GM21737 (cell line): ENCODE measurements around the gene MRPL45.

ENCODE experiments used
- ATAC-seq: cut with Tn5 transposase; IDR thresholded peaks from one replicate; pipeline ENCODE4 v1.9.1; 2021; ENCODE audit warnings: mild to moderate bottlenecking, moderate library complexity; ENCODE audit not compliant: unreplicated experiment

The MRPL45 gene

DNA sequence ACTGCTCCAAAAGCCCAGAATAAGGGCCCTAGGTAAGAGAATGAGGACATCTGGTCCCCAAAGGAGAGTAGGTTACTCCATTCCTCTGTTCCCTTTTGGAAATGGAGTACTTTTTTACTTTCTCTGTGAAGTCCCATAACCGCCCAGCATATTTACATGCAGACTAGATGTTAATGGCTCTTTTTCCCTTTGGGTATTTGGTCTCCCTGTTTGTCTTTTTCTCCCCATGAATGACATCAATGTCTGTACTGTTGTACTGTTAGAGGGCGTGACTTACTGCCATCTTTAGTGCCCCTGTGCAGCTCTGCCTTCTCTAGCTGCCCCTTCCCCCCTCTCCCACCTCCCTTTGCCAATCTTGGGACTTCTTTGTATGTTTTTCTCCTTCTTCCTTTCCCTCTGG is 27.8 kb downstream of the MRPL45 start:
- no peak for ATAC-seq

DNA sequence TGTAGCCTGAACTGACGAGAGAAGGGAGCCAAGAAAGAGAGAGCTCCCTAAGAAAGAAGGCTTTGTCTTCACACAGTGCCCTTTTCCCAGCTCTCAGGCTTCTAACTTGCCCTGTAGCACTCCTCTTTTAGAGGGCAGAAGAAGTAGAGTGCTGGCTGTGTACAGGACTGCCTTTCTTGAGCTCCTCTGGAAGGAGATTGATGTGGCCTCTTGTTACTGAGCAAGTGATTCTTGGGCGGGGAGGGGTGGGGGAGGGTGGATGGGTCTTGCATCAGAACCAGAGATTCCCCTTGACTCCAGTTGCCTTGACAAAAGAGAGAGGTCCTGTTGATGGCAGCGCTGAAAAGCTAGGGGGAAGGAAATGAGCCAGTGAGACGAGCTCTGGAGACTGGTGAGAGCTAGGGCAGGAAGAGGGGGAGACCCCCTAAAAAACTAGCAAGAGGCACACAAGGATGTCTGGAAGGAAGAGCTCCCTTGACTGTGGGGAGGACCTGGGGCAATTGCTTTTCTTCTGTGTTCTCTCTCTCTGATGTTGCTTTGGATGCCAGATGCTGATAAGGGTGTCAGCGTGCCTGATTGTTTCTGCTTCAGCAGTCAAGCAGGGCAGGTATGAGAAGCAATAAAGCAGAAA is 28.4 kb downstream of the MRPL45 start:
- ATAC-seq = no peak

DNA sequence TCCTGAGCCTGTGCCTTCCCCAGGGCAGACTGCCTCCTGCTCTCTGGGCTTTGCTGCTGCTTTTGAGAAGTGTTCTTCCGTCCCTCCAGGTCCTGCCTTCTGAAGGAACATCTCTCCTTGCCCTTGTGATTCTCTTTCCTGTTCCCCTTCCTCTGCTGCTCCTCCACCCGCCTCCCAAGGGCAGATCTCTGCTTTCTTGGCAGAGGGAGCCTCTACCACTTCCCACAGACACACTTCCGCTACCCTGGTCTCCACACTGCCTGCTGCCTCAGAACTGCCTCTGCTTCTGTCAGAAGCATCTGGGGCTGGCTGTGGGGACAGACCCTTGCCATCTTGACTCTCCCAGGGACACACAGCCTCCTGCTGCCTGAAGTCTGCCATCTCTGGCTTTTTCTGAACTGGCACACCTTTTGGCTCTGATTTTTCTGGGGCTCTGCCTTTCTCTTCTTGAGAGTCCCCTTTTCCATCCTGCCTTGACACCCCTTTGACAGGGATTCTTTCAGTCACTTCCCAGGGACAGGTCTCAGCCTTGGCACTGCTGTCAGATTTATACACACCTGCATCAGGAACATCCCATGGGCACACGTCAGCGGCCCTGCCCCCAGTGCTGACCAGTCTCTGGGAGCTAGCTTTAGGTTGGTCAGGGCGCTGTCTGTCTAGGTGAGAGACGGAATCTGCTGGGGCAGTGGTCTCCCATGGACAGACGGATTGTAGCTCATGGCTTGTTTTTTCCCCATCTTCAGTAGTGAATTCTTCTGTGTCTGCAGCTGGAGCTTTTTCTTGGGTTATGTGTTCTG is 30.2 kb downstream of the MRPL45 start:
- no peak for ATAC-seq

GRCh38 chr17:38327936-38328335 is 31.0 kb downstream of the MRPL45 start:
- ATAC-seq = no peak

- no peak for ATAC-seq
Observed at GRCh38 chr17:38328620-38329019, 31.7 kb downstream of the MRPL45 start.

DNA sequence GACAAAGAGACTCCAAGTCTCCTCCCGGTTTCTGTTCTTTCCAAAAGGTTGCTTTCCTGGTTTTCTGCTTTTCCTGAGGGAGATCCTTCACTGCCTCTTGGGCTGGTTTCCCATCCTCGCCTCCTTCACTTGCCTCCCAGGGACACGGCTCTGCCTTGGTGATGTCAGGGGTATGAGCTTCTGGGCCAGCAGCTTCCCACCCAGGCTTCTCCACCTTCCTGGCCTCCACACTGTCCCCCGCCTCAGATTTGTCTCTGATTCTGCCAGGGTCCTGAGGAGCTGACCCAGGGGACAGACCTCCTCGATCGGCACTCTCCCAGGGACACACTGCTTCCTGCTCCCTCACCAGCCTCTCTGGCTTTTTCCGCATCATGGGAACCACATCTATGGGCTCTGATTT is 32.3 kb downstream of the MRPL45 start:
- ATAC-seq = no peak

DNA sequence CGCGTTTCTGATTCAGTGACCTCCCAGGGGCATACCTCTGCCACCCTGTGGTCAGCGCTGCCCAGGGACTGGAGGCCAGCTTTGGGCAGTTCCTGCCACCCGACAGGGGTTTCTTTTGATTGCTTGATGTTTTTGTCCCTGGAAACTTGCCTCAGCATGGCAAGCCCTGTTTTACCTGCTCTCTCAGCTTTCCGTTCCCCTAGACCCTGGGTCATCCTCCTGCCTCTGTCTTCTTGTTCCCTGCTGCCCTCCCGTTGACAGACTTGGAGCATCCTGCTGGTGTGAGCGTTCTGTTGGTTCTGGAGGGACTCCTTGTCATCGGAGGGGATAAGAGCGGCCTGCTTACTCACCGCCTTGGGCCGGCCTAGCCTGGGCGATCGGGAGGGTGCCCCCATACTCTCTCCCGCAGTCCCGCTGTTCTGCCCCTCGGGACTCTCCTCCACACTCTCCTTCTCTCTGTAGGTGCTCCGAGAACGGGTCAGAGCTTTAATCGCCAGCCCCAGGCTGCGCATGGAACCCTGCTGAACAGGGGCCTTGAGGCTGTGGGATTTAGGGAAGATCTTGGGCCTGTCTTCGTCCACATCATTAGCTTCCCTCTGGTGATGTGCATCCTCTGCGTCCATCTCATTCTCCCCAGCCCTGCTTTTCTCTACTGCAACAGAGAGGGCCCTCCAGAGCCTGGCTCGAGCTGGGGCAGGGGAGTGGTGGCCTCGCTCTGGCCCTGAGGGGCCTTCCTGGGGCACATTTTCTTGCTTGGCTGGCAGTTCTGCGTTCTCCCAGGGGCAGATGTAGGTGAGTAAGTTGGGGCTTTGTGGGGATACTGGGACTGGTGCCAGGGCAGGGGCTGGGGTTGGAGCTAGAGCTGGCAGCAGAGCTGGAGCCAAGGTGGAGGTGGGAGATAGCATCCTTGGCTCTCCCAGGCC is 33.1 kb downstream of the MRPL45 start:
- no peak for ATAC-seq

- ATAC-seq = no peak
Observed at GRCh38 chr17:38330941-38331411, 34.0 kb downstream of the MRPL45 start.

DNA sequence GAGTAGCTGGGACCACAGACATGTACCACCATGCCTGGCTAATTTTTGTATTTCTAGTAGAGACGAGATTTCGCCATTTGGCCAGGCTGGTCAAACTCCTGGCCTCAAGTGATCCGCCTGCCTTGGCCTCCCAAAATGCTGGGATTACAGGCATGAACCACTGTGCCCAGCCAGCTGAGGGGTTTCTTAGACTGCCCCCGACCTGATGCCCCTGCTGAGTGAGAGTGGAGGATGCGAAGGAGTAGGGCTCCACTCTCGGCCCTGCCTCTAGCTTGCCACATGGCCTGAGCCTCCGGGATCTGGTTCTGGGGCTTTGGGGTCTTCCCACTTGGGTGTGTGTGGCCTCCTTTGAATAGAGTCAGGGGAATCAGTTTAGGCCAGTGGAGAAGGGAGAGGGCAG is 35.8 kb downstream of the MRPL45 start:
- ATAC-seq = no peak

DNA sequence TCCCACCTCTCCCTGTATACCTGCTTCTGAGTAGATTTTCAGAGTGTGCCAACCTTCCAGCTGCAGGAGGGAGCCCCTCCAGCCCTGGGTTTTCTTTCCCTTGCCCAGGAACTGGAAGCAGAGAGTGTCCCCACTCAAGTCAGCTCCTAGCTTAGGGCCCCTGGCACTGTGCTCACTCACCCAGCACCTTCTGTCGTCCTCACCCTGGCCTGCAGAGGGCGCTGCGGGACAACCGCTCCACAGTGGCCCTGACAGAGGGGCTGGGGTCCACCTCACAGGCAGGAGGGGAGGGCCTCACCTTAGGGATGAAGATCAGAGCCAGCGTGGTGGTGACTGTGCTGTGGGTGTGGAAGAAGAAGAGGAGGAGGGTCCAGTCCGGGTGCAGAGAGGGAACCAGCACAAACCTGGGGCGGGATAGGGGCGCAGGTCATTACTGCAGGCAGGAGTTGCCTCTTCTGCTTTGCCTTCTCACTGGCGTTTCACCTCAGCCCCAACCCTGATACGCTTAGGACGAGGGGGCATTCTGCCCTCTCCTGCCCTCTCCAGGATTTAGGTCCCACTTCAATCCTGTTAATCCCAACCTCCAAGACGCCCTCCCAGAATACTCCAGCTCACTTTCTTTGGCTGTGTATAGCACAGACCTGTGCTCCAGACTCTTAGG is 36.8 kb downstream of the MRPL45 start:
- no peak for ATAC-seq

GRCh38 chr17:38334480-38335364 is 37.8 kb downstream of the MRPL45 start:
- no peak for ATAC-seq

- no peak for ATAC-seq
Observed at GRCh38 chr17:38336838-38337237, 39.9 kb downstream of the MRPL45 start.

DNA sequence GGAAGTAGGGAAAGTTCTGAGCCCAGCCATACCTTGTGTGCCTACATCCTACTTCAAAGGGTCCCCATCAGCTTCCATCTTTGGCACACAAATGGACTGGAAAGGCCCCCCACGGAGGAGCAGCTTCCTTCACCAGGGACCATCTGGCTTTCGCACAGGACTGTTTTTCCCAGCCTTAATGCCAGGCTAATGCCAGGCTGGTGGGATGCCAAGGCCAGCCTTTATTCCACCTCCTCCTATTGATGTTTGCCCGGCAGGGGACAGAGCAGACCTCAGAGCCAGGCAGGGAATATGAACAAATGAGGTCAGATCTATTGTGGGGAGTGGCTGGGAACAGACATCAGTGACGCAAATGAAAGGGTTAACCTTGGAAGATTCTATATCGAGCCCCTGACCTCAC is 41.1 kb downstream of the MRPL45 start:
- no peak for ATAC-seq

- no peak for ATAC-seq
Observed at GRCh38 chr17:38338535-38338934, 41.6 kb downstream of the MRPL45 start.

- no peak for ATAC-seq
Observed at GRCh38 chr17:38339891-38340290, 42.9 kb downstream of the MRPL45 start.

- ATAC-seq = no peak
Observed at GRCh38 chr17:38341035-38341721, 44.2 kb downstream of the MRPL45 start.

- ATAC-seq = no peak
Observed at GRCh38 chr17:38342886-38343607, 46.1 kb downstream of the MRPL45 start.

- no peak for ATAC-seq
Observed at GRCh38 chr17:38343608-38344419, 46.8 kb downstream of the MRPL45 start, which contains the start of gene GPR179. GPR179 (minus strand) TSS chr17:38343956; CDS start chr17:38343789, 167 bp downstream.
